ENCODE measurements around the gene SMYD3.

The SMYD3 gene

GRCh38 chr1:246517391-246517790 lies 10.3 kb upstream of the SMYD3 start:
- H3K27ac ChIP-seq: no peak overlapping the region
- no peak for TF ChIP-seq CTCF (IDR thresholded peaks at IDR 0.05)
- no peak for DNase-seq (ENCODE audit: low spot score)
- H3K4me3 ChIP-seq: no peak overlapping the region

- no peak overlapping the region for H3K4me3 ChIP-seq
- TF ChIP-seq CTCF (IDR thresholded peaks at IDR 0.05): no peak
- DNase-seq (ENCODE audit: low spot score): no peak
- no peak overlapping the region for H3K27ac ChIP-seq
Observed at GRCh38 chr1:246516126-246516525, 9.0 kb upstream of the SMYD3 start.

GRCh38 chr1:246515390-246516005 lies 8.4 kb upstream of the SMYD3 start:
- no peak for TF ChIP-seq CTCF (IDR thresholded peaks at IDR 0.05)
- no peak for DNase-seq (ENCODE audit: low spot score)
- H3K27ac ChIP-seq: no peak overlapping the region
- no peak overlapping the region for H3K4me3 ChIP-seq

GRCh38 chr1:246513619-246514343 lies 6.7 kb upstream of the SMYD3 start:
- H3K27ac ChIP-seq: no peak overlapping the region
- H3K4me3 ChIP-seq: no peak overlapping the region
- no peak for DNase-seq (ENCODE audit: low spot score)
- TF ChIP-seq CTCF (IDR thresholded peaks at IDR 0.05): no peak

GRCh38 chr1:246513041-246513440 lies 6.0 kb upstream of the SMYD3 start:
- no peak overlapping the region for H3K27ac ChIP-seq
- H3K4me3 ChIP-seq: no peak overlapping the region
- TF ChIP-seq CTCF (IDR thresholded peaks at IDR 0.05): no peak
- no peak for DNase-seq (ENCODE audit: low spot score)

GRCh38 chr1:246512635-246513034 lies 5.6 kb upstream of the SMYD3 start:
- H3K4me3 ChIP-seq: no peak overlapping the region
- no peak for TF ChIP-seq CTCF (IDR thresholded peaks at IDR 0.05)
- H3K27ac ChIP-seq: no peak overlapping the region
- no peak for DNase-seq (ENCODE audit: low spot score)

GRCh38 chr1:246512230-246512629 lies 5.2 kb upstream of the SMYD3 start:
- DNase-seq (ENCODE audit: low spot score): no peak
- Histone ChIP-seq H3K4me3 (no peak overlapping the region), H3K27ac (no peak overlapping the region)
- TF ChIP-seq CTCF (IDR thresholded peaks at IDR 0.05): no peak

Measured in coronary artery (tissue), 2 donors.